GM12878 (cell line): ENCODE measurements around the gene DDX39A. TPM values are rescaled to one million over a fixed set of nuclear protein-coding genes. Genes with fewer than 3 reads are reported as not detected.

Experiments
- ATAC-seq: fragments of 200-7000 bp; cut with Tn5 transposase; 3 replicates; pipeline ENCODE4 v1.9.1; 2020; ENCODE audit warnings: mild to moderate bottlenecking, moderate library complexity
- BruUV-seq: library from RNA; stranded (reverse); fragments of 400-500 nt; replicated peaks from 2 replicates; lab custom pipeline; 2021; lab: Mats Ljungman, UMichigan
- CTCF ChIA-PET: fragments of 300-600 bp; sonication (Branson Sonifier 250); formaldehyde crosslinking; extraction: SDS; loops from one replicate; lab custom pipeline; 2021; ENCODE audit warnings: inconsistent platforms; lab: Yijun Ruan, JAX
- POLR2A ChIA-PET: fragments of 350-600 bp; formaldehyde crosslinking; extraction: SDS; loops from one replicate; lab custom pipeline; 2021; ENCODE audit warnings: inconsistent platforms; lab: Charles Lee
- RAD21 ChIA-PET: fragments of 300-600 bp; sonication (Branson Sonifier 250); formaldehyde crosslinking; loops from one replicate; lab custom pipeline; 2023; ENCODE audit warnings: antibody characterized with exemption; ENCODE audit not compliant: unreplicated experiment; lab: Charles Lee
- SMC1A ChIA-PET: fragments of 300-600 bp; sonication (Branson Sonifier 250); formaldehyde crosslinking; loops from one replicate; lab custom pipeline; 2023; ENCODE audit not compliant: unreplicated experiment, uncharacterized antibody; lab: Charles Lee
- DNase-seq: peaks from one replicate; pipeline ENCODE4 v3.0.0-alpha.2; 2011; ENCODE audit warnings: low read depth, low spot score
- FAIRE-seq: peaks from 3 replicates; lab custom pipeline; 2011; peaks lifted over from hg19 to GRCh38; lab: Jason Lieb, UNC
- H2AFZ ChIP-seq: 2 replicates; pipeline ENCODE4 v1.6.0; 2011; ENCODE audit warnings: low read depth, low read length, control low read depth; ENCODE audit not compliant: control insufficient read depth
- H3K27ac ChIP-seq: 2 replicates; pipeline ENCODE4 v1.5.1; 2011; ENCODE audit warnings: control low read depth; ENCODE audit not compliant: control insufficient read depth, insufficient read depth
- H3K27me3 ChIP-seq, 2 experiments: replicated peaks in 1 of 2; 2 replicates each; pipeline versions ENCODE4 v1.6.0 to v1.6.1; 2011; ENCODE audit warnings: low read length in 1 of 2; ENCODE audit not compliant: control insufficient read depth in 2 of 2, insufficient read depth in 2 of 2
- H3K36me3 ChIP-seq, 2 experiments: 2 replicates each; pipeline ENCODE4 v1.5.1; 2011; ENCODE audit warnings: low read length in 1 of 2; ENCODE audit not compliant: control insufficient read depth in 2 of 2, insufficient read depth in 2 of 2
- H3K4me1 ChIP-seq: 2 replicates; pipeline ENCODE4 v1.6.1; 2011; ENCODE audit warnings: mild to moderate bottlenecking, low read length, moderate library complexity, mixed read lengths; ENCODE audit not compliant: control insufficient read depth, insufficient read depth
- H3K4me2 ChIP-seq: 2 replicates; pipeline ENCODE4 v1.6.0; 2011; ENCODE audit warnings: control low read depth; ENCODE audit not compliant: control insufficient read depth, insufficient read depth
- H3K4me3 ChIP-seq: fragments of 200-600 bp; sonication (generic); 2 replicates; pipeline ENCODE4 v1.5.1; 2016
- H3K79me2 ChIP-seq: 2 replicates; pipeline ENCODE4 v1.6.0; 2011; ENCODE audit warnings: low read length; ENCODE audit not compliant: control insufficient read depth, insufficient read depth
- H3K9ac ChIP-seq: 2 replicates; pipeline ENCODE4 v1.8.0; 2011; ENCODE audit warnings: low read length, control low read depth, mixed read lengths; ENCODE audit not compliant: control insufficient read depth, insufficient read depth
- H3K9me3 ChIP-seq: replicated peaks from 3 replicates; pipeline ENCODE4 v1.5.1; 2011; ENCODE audit warnings: mild to moderate bottlenecking, low read length; ENCODE audit not compliant: control insufficient read depth, insufficient read depth
- H4K20me1 ChIP-seq: 2 replicates; pipeline ENCODE4 v1.6.0; 2011; ENCODE audit not compliant: control insufficient read depth, insufficient read depth
- ATF3 ChIP-seq: IDR thresholded peaks from 2 replicates; pipeline ENCODE4 v1.6.1; 2011; ENCODE audit warnings: low read depth, mild to moderate bottlenecking, low read length, moderate library complexity, borderline replicate concordance; ENCODE audit errors: extremely low read depth
- CREB1 ChIP-seq: IDR thresholded peaks from 2 replicates; pipeline ENCODE4 v1.6.1; 2012; ENCODE audit warnings: low read depth, mild to moderate bottlenecking, inconsistent platforms
- CREM ChIP-seq: IDR thresholded peaks from 2 replicates; pipeline ENCODE4 v1.6.1; 2014; ENCODE audit warnings: antibody characterized with exemption, low read depth
- CUX1 ChIP-seq: IDR thresholded peaks from 2 replicates; pipeline ENCODE4 v1.6.1; 2012; ENCODE audit warnings: improper control_type of control experiment, low read depth, low read length; ENCODE audit not compliant: insufficient replicate concordance
- HDAC6 ChIP-seq: fragments of 200-600 bp; sonication (generic); IDR thresholded peaks from one replicate; pipeline ENCODE4 v1.8.0; 2017; ENCODE audit warnings: antibody characterized with exemption; ENCODE audit not compliant: unreplicated experiment
- IRF3 ChIP-seq: fragments of 450-650 bp; IDR thresholded peaks from 2 replicates; pipeline ENCODE4 v1.6.1; 2014; ENCODE audit warnings: mild to moderate bottlenecking
- PAX8 ChIP-seq: fragments of 450-650 bp; IDR thresholded peaks from 2 replicates; pipeline ENCODE4 v1.6.1; 2017; ENCODE audit warnings: mild to moderate bottlenecking, moderate library complexity
- RELA ChIP-seq: fragments of 450-650 bp; IDR thresholded peaks from 2 replicates; pipeline ENCODE4 v1.8.0; 2014; ENCODE audit warnings: borderline replicate concordance; ENCODE audit not compliant: partially characterized antibody
- RELB ChIP-seq: fragments of 450-650 bp; IDR thresholded peaks from 2 replicates; pipeline ENCODE4 v1.6.1; 2017; ENCODE audit warnings: low read depth, mild to moderate bottlenecking, moderate library complexity
- SP1 ChIP-seq: IDR thresholded peaks from one replicate; pipeline ENCODE4 v1.6.1; 2011; ENCODE audit warnings: low read depth, low read length
- USF2 ChIP-seq: IDR thresholded peaks from 2 replicates; pipeline ENCODE4 v1.6.1; 2011; ENCODE audit warnings: low read depth, low read length, improper control_type of control experiment, borderline replicate concordance
- ZNF384 ChIP-seq: IDR thresholded peaks from 2 replicates; pipeline ENCODE4 v1.6.1; 2012; ENCODE audit warnings: low read depth, mild to moderate bottlenecking, low read length, improper control_type of control experiment, borderline replicate concordance
- WGBS: methylation state at CpG from one replicate; pipeline ENCODE4 v1.1.6; 2016; ENCODE audit warnings: low lambda C conversion rate; ENCODE audit not compliant: insufficient replicate concordance, insufficient coverage; ENCODE audit errors: missing lambda C conversion rate; 5-methylcytosine and 5-hydroxymethylcytosine counted together
- in situ Hi-C: fragments of 300-500 bp; cut with MboI; formaldehyde crosslinking; loops from 9 replicates; pipeline ENCODE4 v1.14.3; 2018; ENCODE audit warnings: mixed read lengths
- intact Hi-C: fragments of 100-400 bp; cut with micrococcal nuclease; formaldehyde crosslinking; loops from one replicate; pipeline ENCODE4 v1.14.2; 2022; ENCODE audit not compliant: unreplicated experiment
- polyA plus RNA-seq, 11 experiments: library from polyadenylated mRNA; depleted of rRNA in 4 of 11; unstranded in 6 of 11; stranded (reverse) in 5 of 11; fragments of >200 nt; fragmentation: Nextera tagmentation in 4 of 11; fragmentation: Illumina TruSeq in 1 of 11; extraction: Ambion mirVana in 4 of 11; extraction: Trizol in 1 of 11; gene quantifications; 1 replicate in 1 of 11; 2 replicates in 10 of 11; pipeline versions ENCODE4 v1.2.1 to v1.2.3, GENCODE V29; 2011 to 2016; ENCODE audit warnings: inconsistent platforms in 2 of 11, missing spikeins in 2 of 11, low read depth in 1 of 11
- total RNA-seq, 4 experiments: library from RNA; depleted of rRNA in 3 of 4; stranded (reverse); fragments of >200 nt in 3 of 4; fragmentation: Illumina TruSeq in 1 of 4; extraction: Trizol in 1 of 4; gene quantifications; 2 replicates each; pipeline versions ENCODE4 v1.2.1 to v1.2.3, GENCODE V29; 2013 to 2021

The DDX39A gene
- total and polyA plus RNA-seq, 10 of the 15 experiments (the other 5 are each of a cell fraction or from before 2014, with no cell fraction given), result 113 to 378 (median 224) TPM

- Histone ChIP-seq H3K36me3 (peaks cover 31 to 50% of the 10 kb centered on the region in 2 experiments), H3K27me3 (no peaks in the 10 kb centered on the region), H4K20me1 (peaks cover 24% of the 10 kb centered on the region), H3K27ac (no peak overlapping the region), H3K9ac (no peak overlapping the region), H3K9me3 (no peaks in the 10 kb centered on the region), H3K79me2 (peaks cover 69% of the 10 kb centered on the region), H3K4me1 (peaks cover 26% of the 10 kb centered on the region), H3K4me3 (no peak overlapping the region), H3K4me2 (no peak overlapping the region; the same call in 1 of the 2 replicates), H2AFZ (no peak overlapping the region)
- ChIA-PET CTCF (interaction anchor here (0.9 to 2.6 kb wide), 4 partner anchors 7 to 58 kb away, joined by 3 to 14 read pairs (median 4); partner anchors contain the start of gene PKN1), SMC1A (interaction anchor here (3.3 kb wide), 1 partner anchor 8 kb away, joined by 13 read pairs; no protein-coding TSS in a partner anchor), POLR2A (interaction anchor here (0.9 kb wide), 1 partner anchor 52 kb away, joined by 3 read pairs; no protein-coding TSS in a partner anchor), RAD21 (no interaction called here)
- 86% methylated on average over 3 of the region's 3 CpGs for WGBS
- no TSS peak for BruUV-seq
- intact Hi-C loops, result no loop called here
- ATAC-seq (no peak), FAIRE-seq (no peak), DNase-seq (no peak)
- in situ Hi-C loops, result no loop called here
- TF ChIP-seq ATF3 (no peak), SP1 (no peak), USF2 (no peak), CREM (no peak), RELA (no peak), HDAC6 (no peak), IRF3 (no peak), RELB (no peak), CREB1 (no peak), CUX1 (no peak), PAX8 (no peak), ZNF384 (no peak)
Observed at GRCh38 chr19:14413693-14414181, 5.4 kb downstream of the DDX39A start.
